Tibial nerve (tissue), 4 donors: Measurements from ENCODE around the gene TMEM243.

Source experiments
- CTCF ChIP-seq, 5 experiments: fragments of 200-600 bp in 3 of 5; fragments of 450-650 bp in 2 of 5; sonication (generic) in 3 of 5; IDR thresholded peaks; one replicate each; pipeline ENCODE4 v1.5.1; 2016 to 2019; ENCODE audit warnings: antibody characterized with exemption in 5 of 5, mild to moderate bottlenecking in 3 of 5, moderate library complexity in 2 of 5
- EP300 ChIP-seq, 2 donors: sonication (generic); formaldehyde crosslinking; IDR thresholded peaks; one replicate each; pipeline ENCODE4 v1.6.1; 2017; ENCODE audit warnings: antibody characterized with exemption in 2 of 2, mild to moderate bottlenecking in 1 of 2
- POLR2A ChIP-seq, 2 donors: fragments of 450-650 bp; IDR thresholded peaks; one replicate each; pipeline ENCODE4 v1.6.1; 2017; ENCODE audit warnings: antibody characterized with exemption in 2 of 2, mild to moderate bottlenecking in 2 of 2, moderate library complexity in 2 of 2

GRCh38 chr7:87213811-87214210, 5.7 kb downstream of the TMEM243 start:
- TF ChIP-seq CTCF (IDR thresholded peaks at IDR 0.05): no peak
- TF ChIP-seq POLR2A (IDR thresholded peaks at IDR 0.05): no peak
- TF ChIP-seq EP300 (IDR thresholded peaks at IDR 0.05): no peak
